Peyer's patch (tissue), 4 donors: ENCODE data around the gene CERS4.

Experiments
- CTCF ChIP-seq, 6 experiments: fragments of 450-650 bp in 4 of 6; fragments of 200-600 bp in 2 of 6; sonication (generic) in 1 of 6; IDR thresholded peaks; one replicate each; pipeline ENCODE4 v1.5.1; 2017 to 2019; ENCODE audit warnings: antibody characterized with exemption in 6 of 6, mild to moderate bottlenecking in 3 of 6, moderate library complexity in 1 of 6
- POLR2A ChIP-seq, 2 donors: fragments of 450-650 bp; IDR thresholded peaks; one replicate each; pipeline ENCODE4 v1.5.1; 2017; ENCODE audit warnings: antibody characterized with exemption in 2 of 2, mild to moderate bottlenecking in 2 of 2, moderate library complexity in 2 of 2

- TF ChIP-seq CTCF (IDR thresholded peaks at IDR 0.05) (no peak), POLR2A (IDR thresholded peaks at IDR 0.05) (no peak)
Observed at GRCh38 chr19:8251025-8251472, 41.9 kb downstream of the CERS4 start.
